ENCODE results near the gene METTL22. TPM values are rescaled to one million over a fixed set of nuclear protein-coding genes. Genes with fewer than 3 reads are reported as not detected.
"Not testable (repeated sequence)": the region's sequence is repeated elsewhere in the genome, so short reads cannot be mapped to it uniquely, and the experiment has no call there.

METTL22 gene
- polyA plus RNA-seq, 1 experiment: 54.6 TPM

GRCh38 chr16:8651958-8652357 lies 30.5 kb downstream of the METTL22 start:
- H3K4me3 ChIP-seq (ENCODE audit: low read depth, low read length); DNase-seq (ENCODE audit: low read depth); H3K36me3 ChIP-seq (ENCODE audit: control insufficient read depth, insufficient read depth, low read length); H3K27me3 ChIP-seq (ENCODE audit: control insufficient read depth, insufficient read depth, low read length); POLR2A ChIA-PET: not testable (repeated sequence)
- peak; percentile 46 for TF ChIP-seq CTCF (IDR thresholded peaks at IDR 0.05; ENCODE audit: insufficient read depth, low read depth, low read length)
- CTCF ChIA-PET: interaction anchor here (1.0 to 5.7 kb wide), 4 partner anchors 9 to 83 kb away, joined by 3 to 32 read pairs (median 4); partner anchors contain the start of gene ABAT

GRCh38 chr16:8655184-8655717 lies 33.8 kb downstream of the METTL22 start:
- no peak overlapping the region for H3K4me3 ChIP-seq (ENCODE audit: low read depth, low read length)
- no peaks in the 10 kb centered on the region for H3K36me3 ChIP-seq (ENCODE audit: control insufficient read depth, insufficient read depth, low read length)
- H3K27me3 ChIP-seq (ENCODE audit: control insufficient read depth, insufficient read depth, low read length): no peaks in the 10 kb centered on the region; the same call in 1 of the 2 replicates
- ChIA-PET POLR2A (no interaction called here), CTCF (interaction anchor here (0.6 to 5.7 kb wide), 9 partner anchors 9 to 225 kb away, joined by 3 to 32 read pairs (median 3); no protein-coding TSS in a partner anchor)
- DNase-seq (ENCODE audit: low read depth): no peak
- TF ChIP-seq CTCF (IDR thresholded peaks at IDR 0.05; ENCODE audit: insufficient read depth, low read depth, low read length): peak; percentile 58

GRCh38 chr16:8656376-8656775 lies 34.9 kb downstream of the METTL22 start:
- TF ChIP-seq CTCF (IDR thresholded peaks at IDR 0.05; ENCODE audit: insufficient read depth, low read depth, low read length): no peak
- Histone ChIP-seq H3K27me3 (ENCODE audit: control insufficient read depth, insufficient read depth, low read length) (no peaks in the 10 kb centered on the region; the same call in 1 of the 2 replicates), H3K36me3 (ENCODE audit: control insufficient read depth, insufficient read depth, low read length) (no peaks in the 10 kb centered on the region), H3K4me3 (ENCODE audit: low read depth, low read length) (no peak overlapping the region)
- CTCF ChIA-PET: interaction anchor here (1.0 to 5.7 kb wide), 3 partner anchors 14 to 224 kb away, joined by 4 to 32 read pairs (median 6); no protein-coding TSS in a partner anchor
- DNase-seq (ENCODE audit: low read depth): no peak
- POLR2A ChIA-PET: no interaction called here

- ChIA-PET CTCF (interaction anchor here (0.7 to 3.7 kb wide), 18 partner anchors 9 to 1463 kb away, joined by 3 to 28 read pairs (median 4); partner anchors contain the start of gene LITAFD), POLR2A (no interaction called here)
- Histone ChIP-seq H3K4me3 (ENCODE audit: low read depth, low read length) (no peak overlapping the region), H3K27me3 (ENCODE audit: control insufficient read depth, insufficient read depth, low read length) (no peaks in the 10 kb centered on the region; the same call in 1 of the 2 replicates), H3K36me3 (ENCODE audit: control insufficient read depth, insufficient read depth, low read length) (no peaks in the 10 kb centered on the region; the same call in 1 of the 2 replicates)
- peak; percentile 73 for TF ChIP-seq CTCF (IDR thresholded peaks at IDR 0.05; ENCODE audit: insufficient read depth, low read depth, low read length)
- DNase-seq (ENCODE audit: low read depth): no peak
Observed at GRCh38 chr16:8660841-8661301, 39.4 kb downstream of the METTL22 start.

GRCh38 chr16:8661703-8662102 lies 40.2 kb downstream of the METTL22 start:
- no peak for TF ChIP-seq CTCF (IDR thresholded peaks at IDR 0.05; ENCODE audit: insufficient read depth, low read depth, low read length)
- no peak for DNase-seq (ENCODE audit: low read depth)
- Histone ChIP-seq H3K36me3 (ENCODE audit: control insufficient read depth, insufficient read depth, low read length) (no peaks in the 10 kb centered on the region; the same call in 1 of the 2 replicates), H3K4me3 (ENCODE audit: low read depth, low read length) (no peak overlapping the region), H3K27me3 (ENCODE audit: control insufficient read depth, insufficient read depth, low read length) (no peaks in the 10 kb centered on the region; the same call in 1 of the 2 replicates)
- POLR2A ChIA-PET: no interaction called here
- CTCF ChIA-PET: interaction anchor here (0.7 to 3.7 kb wide), 9 partner anchors 9 to 1462 kb away, joined by 3 to 28 read pairs (median 7); partner anchors contain the start of genes ABAT and LITAFD

Measured in BJ (cell line).